ENCODE data around the gene SF3B4.

- no peak for TF ChIP-seq TARDBP (IDR thresholded peaks at IDR 0.05)
- TF ChIP-seq ARNT (IDR thresholded peaks at IDR 0.05), result no peak
- TF ChIP-seq PKNOX1 (IDR thresholded peaks at IDR 0.05), result no peak
- TF ChIP-seq SUZ12 (IDR thresholded peaks at IDR 0.05), result no peak
- TF ChIP-seq LEF1 (IDR thresholded peaks at IDR 0.05; ENCODE audit: borderline replicate concordance), result no peak
- no peak for TF ChIP-seq BHLHE40 (IDR thresholded peaks at IDR 0.05; ENCODE audit: borderline replicate concordance)
These were observed 9.9 kb downstream of the SF3B4 start, which contains the start of gene SV2A for GRCh38 chr1:149917571-149918144.

Data from HEK293T (cell line).